Tibial artery (tissue), 4 donors: Measurements from ENCODE around the gene DMBT1.

Experiments
- DNase-seq, 2 donors: peaks; one replicate each; pipeline ENCODE4 v3.0.0-alpha.2; 2019
- H3K27ac ChIP-seq, 2 donors: fragments of 200-600 bp; sonication (generic) in 1 of 2; 1 replicate in 1 of 2; 2 replicates in 1 of 2; pipeline ENCODE4 v1.5.1; 2018 to 2019; ENCODE audit warnings: mild to moderate bottlenecking in 1 of 2
- H3K27me3 ChIP-seq, 2 donors: fragments of 200-600 bp; sonication (generic) in 1 of 2; one replicate each; pipeline versions ENCODE4 v1.5.1 to v1.6.0; 2016 to 2019
- H3K36me3 ChIP-seq, 3 donors: fragments of 200-600 bp; sonication (generic) in 2 of 3; one replicate each; pipeline ENCODE4 v1.5.1; 2016 to 2019; ENCODE audit warnings: mild to moderate bottlenecking in 2 of 3
- H3K4me1 ChIP-seq, 4 donors: fragments of 200-600 bp; sonication (generic) in 2 of 4; 1 replicate in 3 of 4; 2 replicates in 1 of 4; pipeline ENCODE4 v1.5.1; 2016 to 2019
- H3K4me3 ChIP-seq, 2 donors: fragments of 200-600 bp; sonication (generic) in 1 of 2; 1 replicate in 1 of 2; 2 replicates in 1 of 2; pipeline ENCODE4 v1.5.1; 2018 to 2019; ENCODE audit warnings: mild to moderate bottlenecking in 2 of 2
- H3K9me3 ChIP-seq, 3 donors: fragments of 200-600 bp; sonication (generic) in 1 of 3; one replicate each; pipeline ENCODE4 v1.5.1; 2016 to 2019
- CTCF ChIP-seq, 2 experiments: fragments of 200-600 bp in 1 of 2; fragments of 450-650 bp in 1 of 2; IDR thresholded peaks; one replicate each; pipeline ENCODE4 v1.5.1; 2017 to 2019; ENCODE audit warnings: antibody characterized with exemption in 2 of 2, mild to moderate bottlenecking in 1 of 2, moderate library complexity in 1 of 2
- intact Hi-C: fragments of 100-400 bp; cut with DNase I; formaldehyde crosslinking; loops from one replicate; pipeline ENCODE4 v1.15.0; 2023; ENCODE audit warnings: low total_unique reads

DMBT1 gene

GRCh38 chr10:122561212-122561611, 658 bp downstream of the DMBT1 start:
- Histone ChIP-seq H3K27ac (no peak overlapping the region), H3K9me3 (no peaks in the 10 kb centered on the region), H3K27me3 (peaks cover 0 to 30% of the 10 kb centered on the region in 2 donors), H3K4me1 (peaks cover 0 to 8% (median 5%) of the 10 kb centered on the region in 4 donors), H3K36me3 (no peaks in the 10 kb centered on the region), H3K4me3 (no peak overlapping the region)
- intact Hi-C loops: loop anchor here (10.0 kb wide), 1 partner anchor 106 kb away; the partner anchor contains the start of gene ARMS2
- no peak for TF ChIP-seq CTCF (IDR thresholded peaks at IDR 0.05)
- DNase-seq: peak in 1 of 2 donors; percentile 4

GRCh38 chr10:122561792-122562191, 1.2 kb downstream of the DMBT1 start:
- H3K27me3 ChIP-seq: peaks cover 0 to 24% of the 10 kb centered on the region in 2 donors
- no peak overlapping the region for H3K27ac ChIP-seq
- no peak for DNase-seq
- intact Hi-C loops: loop anchor here (10.0 kb wide), 1 partner anchor 107 kb away; the partner anchor contains the start of gene ARMS2
- peaks cover 0 to 8% (median 5%) of the 10 kb centered on the region in 4 donors for H3K4me1 ChIP-seq
- TF ChIP-seq CTCF (IDR thresholded peaks at IDR 0.05): no peak
- H3K9me3 ChIP-seq: no peaks in the 10 kb centered on the region
- H3K36me3 ChIP-seq: no peaks in the 10 kb centered on the region
- H3K4me3 ChIP-seq: no peak overlapping the region

GRCh38 chr10:122564980-122565379, 4.4 kb downstream of the DMBT1 start:
- TF ChIP-seq CTCF (IDR thresholded peaks at IDR 0.05): no peak
- Histone ChIP-seq H3K4me3 (no peak overlapping the region), H3K27me3 (peaks cover 0 to 4% of the 10 kb centered on the region in 2 donors)

GRCh38 chr10:122565766-122566206, 5.2 kb downstream of the DMBT1 start:
- intact Hi-C loops: loop anchor here (5.0 to 10.0 kb wide), 3 partner anchors 111 to 268 kb away; partner anchors contain the start of gene ARMS2
- Histone ChIP-seq H3K36me3 (no peaks in the 10 kb centered on the region), H3K9me3 (no peaks in the 10 kb centered on the region), H3K27me3 (peaks cover 0 to 4% of the 10 kb centered on the region in 2 donors), H3K27ac (no peak overlapping the region), H3K4me3 (peak overlapping the region; percentile 11 to 33), H3K4me1 (peaks cover 0 to 8% (median 5%) of the 10 kb centered on the region in 4 donors)
- TF ChIP-seq CTCF (IDR thresholded peaks at IDR 0.05): peak; percentile 86
- peak; percentile 83 to 84 for DNase-seq

More at GRCh38 chr10:122564980-122565379, 4.4 kb downstream of the DMBT1 start:
- intact Hi-C loops: loop anchor here (5.0 to 10.0 kb wide), 3 partner anchors 110 to 268 kb away; partner anchors contain the start of gene ARMS2
- Histone ChIP-seq H3K9me3 (no peaks in the 10 kb centered on the region), H3K4me1 (peaks cover 0 to 8% (median 5%) of the 10 kb centered on the region in 4 donors), H3K36me3 (no peaks in the 10 kb centered on the region), H3K27ac (no peak overlapping the region)
- no peak for DNase-seq

GRCh38 chr10:122566632-122567031, 6.1 kb downstream of the DMBT1 start:
- Histone ChIP-seq H3K9me3 (no peaks in the 10 kb centered on the region), H3K4me3 (no peak overlapping the region), H3K36me3 (no peaks in the 10 kb centered on the region), H3K4me1 (peaks cover 0 to 8% (median 5%) of the 10 kb centered on the region in 4 donors), H3K27me3 (peaks cover 0 to 4% of the 10 kb centered on the region in 2 donors), H3K27ac (no peak overlapping the region)
- intact Hi-C loops: loop anchor here (5.0 to 10.0 kb wide), 3 partner anchors 112 to 269 kb away; partner anchors contain the start of gene ARMS2
- no peak for TF ChIP-seq CTCF (IDR thresholded peaks at IDR 0.05)
- DNase-seq: no peak
